SJSA1 (cell line): ENCODE measurements around the gene TSPAN12. TPM values are rescaled to one million over a fixed set of nuclear protein-coding genes. Genes with fewer than 3 reads are reported as not detected.

Experiments
- DNase-seq, 2 experiments: peaks; one replicate each; pipeline ENCODE4 v3.0.0-alpha.2; 2015 to 2020; ENCODE audit warnings: low spot score in 2 of 2, low read depth in 1 of 2
- H3K27ac ChIP-seq: fragments of 250-450 bp; sonication (Bioruptor Pico); 2 replicates; pipeline ENCODE4 v1.5.1; 2020; ENCODE audit warnings: mild to moderate bottlenecking, moderate library complexity
- H3K27me3 ChIP-seq: fragments of 250-450 bp; sonication (Bioruptor Pico); replicated peaks from 2 replicates; pipeline ENCODE4 v1.5.1; 2020; ENCODE audit warnings: mild to moderate bottlenecking, moderate library complexity
- H3K36me3 ChIP-seq: fragments of 250-450 bp; sonication (Bioruptor Pico); 2 replicates; pipeline ENCODE4 v1.5.1; 2020; ENCODE audit warnings: mild to moderate bottlenecking
- H3K4me1 ChIP-seq: fragments of 250-450 bp; sonication (Bioruptor Pico); replicated peaks from 2 replicates; pipeline ENCODE4 v1.6.1; 2021; ENCODE audit warnings: mild to moderate bottlenecking
- H3K4me3 ChIP-seq: fragments of 250-450 bp; sonication (Bioruptor Pico); 2 replicates; pipeline ENCODE4 v1.5.1; 2020; ENCODE audit warnings: mild to moderate bottlenecking
- H3K9me3 ChIP-seq: fragments of 250-450 bp; sonication (Bioruptor Pico); replicated peaks from 2 replicates; pipeline ENCODE4 v1.5.1; 2020; ENCODE audit warnings: mild to moderate bottlenecking
- total RNA-seq: library from RNA; depleted of rRNA; stranded (reverse); fragments of >200 nt; shearing (Covaris generic); gene quantifications from 2 replicates; pipeline ENCODE4 v1.2.3, GENCODE V29; 2014

Gene TSPAN12
- total RNA-seq, 1 experiment from 2014 or later: 1.8 TPM

GRCh38 chr7:120834726-120835125, 23.2 kb downstream of the TSPAN12 start:
- DNase-seq: no peak
- H3K4me3 ChIP-seq: no peak overlapping the region
- H3K36me3 ChIP-seq: no peaks in the 10 kb centered on the region
- H3K27ac ChIP-seq: no peak overlapping the region
- no peaks in the 10 kb centered on the region for H3K27me3 ChIP-seq
- H3K4me1 ChIP-seq: no peaks in the 10 kb centered on the region
- H3K9me3 ChIP-seq: no peaks in the 10 kb centered on the region

GRCh38 chr7:120833546-120833945, 24.4 kb downstream of the TSPAN12 start:
- H3K4me3 ChIP-seq: no peak overlapping the region
- no peaks in the 10 kb centered on the region for H3K27me3 ChIP-seq
- H3K36me3 ChIP-seq: no peaks in the 10 kb centered on the region
- DNase-seq: no peak
- H3K9me3 ChIP-seq: no peaks in the 10 kb centered on the region
- H3K27ac ChIP-seq: no peak overlapping the region
- no peaks in the 10 kb centered on the region for H3K4me1 ChIP-seq

GRCh38 chr7:120832803-120833202, 25.1 kb downstream of the TSPAN12 start:
- Histone ChIP-seq H3K27me3 (no peaks in the 10 kb centered on the region), H3K4me1 (no peaks in the 10 kb centered on the region), H3K4me3 (no peak overlapping the region), H3K9me3 (no peaks in the 10 kb centered on the region), H3K36me3 (no peaks in the 10 kb centered on the region), H3K27ac (no peak overlapping the region)
- DNase-seq: no peak

GRCh38 chr7:120831260-120831659, 26.7 kb downstream of the TSPAN12 start:
- no peaks in the 10 kb centered on the region for H3K9me3 ChIP-seq
- no peak overlapping the region for H3K4me3 ChIP-seq
- DNase-seq: no peak
- no peaks in the 10 kb centered on the region for H3K27me3 ChIP-seq
- H3K36me3 ChIP-seq: no peaks in the 10 kb centered on the region
- H3K27ac ChIP-seq: no peak overlapping the region
- H3K4me1 ChIP-seq: no peaks in the 10 kb centered on the region

DNA sequence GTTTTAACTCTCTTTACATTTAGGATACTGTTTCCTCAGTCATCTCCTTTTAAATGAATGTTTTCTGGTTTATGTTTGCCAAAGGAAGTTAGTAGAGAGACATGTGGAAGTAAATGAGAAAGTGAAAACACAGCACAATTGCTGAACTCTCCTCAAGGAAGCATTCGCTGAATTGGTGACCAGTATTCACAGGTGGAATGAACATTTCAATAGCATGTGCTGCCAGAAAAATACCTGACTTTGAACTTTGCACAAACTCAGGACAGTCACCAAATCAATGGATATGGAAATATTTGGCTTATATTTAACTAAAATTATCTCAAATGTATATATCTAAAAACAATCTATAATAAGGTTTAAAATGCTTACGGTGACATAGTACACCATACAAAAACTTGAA, 28.5 kb downstream of the TSPAN12 start:
- DNase-seq: no peak
- Histone ChIP-seq H3K9me3 (no peaks in the 10 kb centered on the region), H3K36me3 (no peaks in the 10 kb centered on the region), H3K27me3 (no peaks in the 10 kb centered on the region), H3K4me1 (no peaks in the 10 kb centered on the region), H3K4me3 (no peak overlapping the region), H3K27ac (no peak overlapping the region)

GRCh38 chr7:120828528-120828927, 29.4 kb downstream of the TSPAN12 start:
- Histone ChIP-seq H3K9me3 (no peaks in the 10 kb centered on the region), H3K4me3 (no peak overlapping the region), H3K27me3 (no peaks in the 10 kb centered on the region), H3K27ac (no peak overlapping the region), H3K36me3 (no peaks in the 10 kb centered on the region), H3K4me1 (no peaks in the 10 kb centered on the region)
- DNase-seq: no peak

DNA sequence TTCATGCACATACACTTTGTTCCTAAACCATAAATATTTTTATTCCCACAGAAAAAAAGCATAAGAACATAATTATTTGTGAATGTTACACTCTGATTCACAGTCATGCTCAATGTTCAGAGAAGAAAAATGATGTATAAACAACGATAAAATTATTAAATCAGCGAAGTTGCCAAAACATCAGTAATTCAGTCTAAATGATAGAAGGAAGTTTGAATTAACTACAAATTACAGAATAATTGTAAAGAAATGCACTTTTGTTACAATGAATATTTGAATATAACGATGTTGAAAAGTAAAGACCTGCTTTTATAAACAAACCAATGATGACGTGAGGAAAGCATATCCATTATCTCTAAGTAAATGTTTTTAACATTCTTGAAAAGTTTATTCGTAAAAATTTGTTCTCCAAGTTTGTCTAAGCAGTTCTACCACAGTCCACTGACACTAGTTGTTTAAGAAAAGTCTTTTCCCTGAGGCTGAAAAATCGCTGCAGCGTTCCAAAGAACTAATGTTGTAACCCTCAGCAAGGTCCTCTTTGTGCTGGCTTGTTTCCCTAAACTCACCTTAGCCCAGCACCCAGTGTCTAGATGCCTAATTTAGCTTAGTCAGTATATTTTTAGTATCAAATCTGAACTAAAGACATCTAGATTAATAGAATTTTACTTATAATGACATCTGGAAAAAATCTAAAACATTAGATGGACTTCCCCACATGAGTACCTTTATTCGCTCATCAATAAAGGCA, 30.4 kb downstream of the TSPAN12 start:
- Histone ChIP-seq H3K27me3 (no peaks in the 10 kb centered on the region), H3K9me3 (no peaks in the 10 kb centered on the region), H3K27ac (no peak overlapping the region), H3K4me3 (no peak overlapping the region), H3K36me3 (no peaks in the 10 kb centered on the region), H3K4me1 (no peaks in the 10 kb centered on the region)
- DNase-seq: no peak

GRCh38 chr7:120825576-120825975, 32.4 kb downstream of the TSPAN12 start:
- Histone ChIP-seq H3K4me1 (no peaks in the 10 kb centered on the region), H3K36me3 (no peaks in the 10 kb centered on the region), H3K27ac (no peak overlapping the region), H3K9me3 (no peaks in the 10 kb centered on the region), H3K27me3 (no peaks in the 10 kb centered on the region), H3K4me3 (no peak overlapping the region)
- DNase-seq: no peak

DNA sequence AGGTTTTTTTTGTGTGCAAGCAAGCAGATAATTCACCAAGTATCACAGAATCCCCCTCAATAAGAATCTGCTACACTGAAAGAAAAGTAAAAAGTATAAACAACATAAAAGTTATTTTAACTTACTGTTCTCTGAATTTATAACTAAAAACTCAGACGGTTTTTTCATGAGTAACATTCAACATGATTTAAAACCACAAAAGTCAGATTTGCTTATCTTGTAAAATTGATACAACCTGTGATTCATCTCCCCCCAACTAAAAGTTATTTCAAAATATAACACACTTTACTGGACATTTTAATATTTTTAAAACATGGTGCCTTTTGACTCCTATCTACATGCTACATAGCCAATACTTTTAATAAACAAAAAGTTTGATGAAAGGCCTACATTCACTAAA, 32.8 kb downstream of the TSPAN12 start:
- Histone ChIP-seq H3K27ac (no peak overlapping the region), H3K9me3 (no peaks in the 10 kb centered on the region), H3K27me3 (0 out of 2 replicates have a peak, but pooled peaks cover under 1% of the 10 kb centered on the region), H3K4me3 (no peak overlapping the region), H3K36me3 (no peaks in the 10 kb centered on the region), H3K4me1 (no peaks in the 10 kb centered on the region)
- no peak for DNase-seq

DNA sequence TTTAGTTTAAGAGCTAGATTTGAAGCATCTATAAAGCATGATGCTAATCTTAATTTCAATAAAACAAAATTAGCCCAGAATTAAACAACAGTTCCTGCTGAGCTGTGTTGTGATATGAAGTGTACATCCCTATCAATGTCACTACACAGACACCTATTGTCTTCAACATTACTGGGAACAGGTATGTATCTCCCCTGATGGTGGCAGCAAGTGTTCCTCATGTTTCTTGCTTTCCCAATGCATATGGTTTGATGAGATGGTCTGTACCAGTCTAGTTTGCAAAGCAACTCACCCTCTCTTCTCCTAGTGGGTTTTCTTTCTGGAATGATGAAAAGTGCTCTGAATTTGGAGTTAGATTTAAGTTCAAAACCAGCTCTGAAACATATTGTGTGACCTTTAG, 38.1 kb downstream of the TSPAN12 start:
- 0 out of 2 replicates have a peak, but pooled peaks cover 4% of the 10 kb centered on the region for H3K27me3 ChIP-seq
- H3K27ac ChIP-seq: no peak overlapping the region
- H3K36me3 ChIP-seq: no peaks in the 10 kb centered on the region
- DNase-seq: no peak
- no peaks in the 10 kb centered on the region for H3K4me1 ChIP-seq
- no peak overlapping the region for H3K4me3 ChIP-seq
- H3K9me3 ChIP-seq: no peaks in the 10 kb centered on the region

DNA sequence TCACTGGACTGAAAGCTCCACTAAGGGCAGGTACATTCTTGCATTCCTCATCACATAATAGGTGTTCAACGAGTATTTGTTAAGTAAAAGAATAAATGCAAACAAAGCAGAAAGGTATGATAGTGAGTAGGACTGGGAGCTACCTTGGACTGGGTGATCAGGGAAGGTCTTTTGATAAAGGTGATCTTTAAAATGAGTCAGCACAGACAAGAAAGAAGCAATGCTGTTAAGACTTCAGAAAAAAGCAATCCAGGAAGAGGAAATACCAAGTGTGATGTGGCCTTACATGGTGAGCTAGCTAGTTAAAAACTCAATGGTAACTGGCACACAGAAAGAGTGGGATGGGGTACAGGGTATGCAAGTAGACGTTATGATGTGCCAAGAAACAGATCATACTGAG, 40.1 kb downstream of the TSPAN12 start:
- Histone ChIP-seq H3K27me3 (0 out of 2 replicates have a peak, but pooled peaks cover 8% of the 10 kb centered on the region), H3K4me3 (no peak overlapping the region), H3K27ac (no peak overlapping the region), H3K36me3 (no peaks in the 10 kb centered on the region), H3K9me3 (no peaks in the 10 kb centered on the region), H3K4me1 (no peaks in the 10 kb centered on the region)
- no peak for DNase-seq

GRCh38 chr7:120814253-120814939, 43.5 kb downstream of the TSPAN12 start:
- Histone ChIP-seq H3K27ac (no peak overlapping the region), H3K4me3 (no peak overlapping the region), H3K4me1 (no peaks in the 10 kb centered on the region), H3K36me3 (no peaks in the 10 kb centered on the region), H3K27me3 (0 out of 2 replicates have a peak, but pooled peaks cover 4% of the 10 kb centered on the region), H3K9me3 (no peaks in the 10 kb centered on the region)
- no peak for DNase-seq

DNA sequence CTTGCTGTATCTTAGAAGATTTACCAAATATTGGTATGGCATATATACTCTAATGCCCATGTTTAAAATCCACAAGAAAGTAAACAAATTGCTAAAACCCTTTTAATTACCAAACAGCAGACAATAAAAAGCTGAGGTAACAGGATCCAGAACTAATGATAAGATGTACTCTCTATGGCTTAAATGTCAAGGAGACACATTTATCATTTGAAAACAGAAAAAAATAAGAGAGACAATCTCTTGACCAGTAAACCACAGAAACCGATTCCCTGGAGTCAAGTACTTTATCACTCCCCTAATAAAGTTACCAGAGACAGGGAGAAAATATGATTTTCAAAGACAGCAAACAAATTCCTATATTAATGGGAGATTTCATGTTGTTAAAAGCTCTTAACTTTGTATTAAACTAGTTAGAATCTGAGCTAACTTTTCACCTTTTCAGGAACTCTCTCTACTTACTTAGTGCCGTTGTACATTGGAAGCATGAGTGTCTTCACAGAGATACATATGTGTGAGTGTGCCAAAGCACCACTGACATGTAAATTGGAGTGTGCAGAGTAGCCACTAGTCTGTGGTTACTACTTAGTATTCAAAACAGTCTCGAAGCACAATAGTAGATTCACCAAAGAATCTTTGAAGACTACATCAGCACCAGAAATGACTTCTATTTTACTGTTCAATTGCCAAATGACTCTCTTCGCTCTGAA, 44.2 kb downstream of the TSPAN12 start:
- no peaks in the 10 kb centered on the region for H3K4me1 ChIP-seq
- H3K27me3 ChIP-seq: 0 out of 2 replicates have a peak, but pooled peaks cover 4% of the 10 kb centered on the region
- H3K4me3 ChIP-seq: no peak overlapping the region
- DNase-seq: no peak
- H3K27ac ChIP-seq: no peak overlapping the region
- no peaks in the 10 kb centered on the region for H3K36me3 ChIP-seq
- H3K9me3 ChIP-seq: no peaks in the 10 kb centered on the region

GRCh38 chr7:120813089-120813488, 44.9 kb downstream of the TSPAN12 start:
- Histone ChIP-seq H3K4me1 (no peaks in the 10 kb centered on the region), H3K9me3 (no peaks in the 10 kb centered on the region), H3K36me3 (no peaks in the 10 kb centered on the region), H3K27ac (no peak overlapping the region), H3K27me3 (0 out of 2 replicates have a peak, but pooled peaks cover 4% of the 10 kb centered on the region), H3K4me3 (no peak overlapping the region)
- no peak for DNase-seq
